ENCODE data around the gene SPACA4. TPM values are rescaled to one million over a fixed set of nuclear protein-coding genes. Genes with fewer than 3 reads are reported as not detected.

Gene SPACA4
- total and polyA plus RNA-seq, 4 donors, result 0.18 TPM; not detected in 3

DNA sequence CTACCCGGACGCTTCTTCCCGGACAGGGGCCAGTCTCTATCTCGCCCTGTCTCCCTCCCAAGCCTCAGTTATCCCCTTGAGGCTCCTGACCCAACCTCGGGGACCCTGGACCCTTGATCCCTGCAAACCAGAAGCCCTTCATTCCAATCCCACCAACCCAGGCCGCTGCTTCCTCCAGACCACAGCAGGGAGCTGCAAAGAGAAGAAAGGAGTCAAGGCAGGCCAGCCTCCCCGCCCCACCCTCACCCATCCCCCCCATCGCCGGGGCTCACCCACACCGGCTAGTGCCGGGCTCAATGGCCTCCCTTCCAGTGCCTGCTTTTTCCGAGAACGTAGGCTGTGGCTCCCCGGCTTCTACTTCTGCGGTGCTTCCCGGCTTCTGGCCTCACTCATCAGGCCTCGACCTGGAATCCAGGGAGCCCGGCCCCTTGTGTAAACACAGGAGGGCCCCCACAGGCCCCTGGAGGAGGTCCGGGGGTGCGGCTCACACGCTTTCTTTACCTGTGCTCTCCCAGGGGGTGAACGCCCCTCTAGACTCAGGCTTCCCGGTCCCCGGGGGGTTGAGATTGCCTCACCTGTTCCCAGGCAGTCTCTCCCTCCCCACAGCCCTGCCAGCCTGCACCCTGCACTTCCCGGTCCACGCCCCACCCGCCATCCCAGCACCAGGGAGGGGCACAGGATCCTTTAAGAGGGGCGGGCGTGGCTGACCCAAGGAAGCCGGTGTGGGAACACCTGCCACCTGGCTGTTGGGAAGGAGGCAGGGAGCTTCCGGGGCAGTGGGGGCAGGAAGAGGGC is 8.1 kb downstream of the SPACA4 start, which contains the start of gene FAM83E:
TSS of gene FAM83E (minus strand) at position 641 of the 795 bp plus-strand sequence. CDS start 1,704 bp downstream, outside the sequence.
- Histone ChIP-seq H3K9me3 (ENCODE audit: control insufficient read depth, low read length) (no peaks in the 10 kb centered on the region), H3K27ac (ENCODE audit: low read depth in 1 of 2, low read length in 2 of 2) (no peak within 1 kb of the TSS), H3K36me3 (ENCODE audit: control insufficient read depth in 1 of 2, insufficient read depth in 2 of 2, low read length in 1 of 2) (peaks cover 0 to 10% of the 10 kb centered on the region in 2 donors), H3K27me3 (ENCODE audit: control insufficient read depth in 1 of 2, insufficient read depth in 2 of 2, low read length in 1 of 2) (no peaks in the 10 kb centered on the region), H3K4me3 (ENCODE audit: low read length in 2 of 2) (no peak within 1 kb of the TSS), H3K4me1 (ENCODE audit: control insufficient read depth in 1 of 2, insufficient read depth in 2 of 2, low read length in 2 of 2) (no peaks in the 10 kb centered on the region)
- peak in 1 of 2 donors; percentile 77 for DNase-seq
- WGBS, 2 donors, result 54 to 55% methylated on average over 31 of the region's 31 CpGs
- ATAC-seq (ENCODE audit: low FRiP score), result no peak
- intact Hi-C loops (cut with DNase I), result no loop called here

DNA sequence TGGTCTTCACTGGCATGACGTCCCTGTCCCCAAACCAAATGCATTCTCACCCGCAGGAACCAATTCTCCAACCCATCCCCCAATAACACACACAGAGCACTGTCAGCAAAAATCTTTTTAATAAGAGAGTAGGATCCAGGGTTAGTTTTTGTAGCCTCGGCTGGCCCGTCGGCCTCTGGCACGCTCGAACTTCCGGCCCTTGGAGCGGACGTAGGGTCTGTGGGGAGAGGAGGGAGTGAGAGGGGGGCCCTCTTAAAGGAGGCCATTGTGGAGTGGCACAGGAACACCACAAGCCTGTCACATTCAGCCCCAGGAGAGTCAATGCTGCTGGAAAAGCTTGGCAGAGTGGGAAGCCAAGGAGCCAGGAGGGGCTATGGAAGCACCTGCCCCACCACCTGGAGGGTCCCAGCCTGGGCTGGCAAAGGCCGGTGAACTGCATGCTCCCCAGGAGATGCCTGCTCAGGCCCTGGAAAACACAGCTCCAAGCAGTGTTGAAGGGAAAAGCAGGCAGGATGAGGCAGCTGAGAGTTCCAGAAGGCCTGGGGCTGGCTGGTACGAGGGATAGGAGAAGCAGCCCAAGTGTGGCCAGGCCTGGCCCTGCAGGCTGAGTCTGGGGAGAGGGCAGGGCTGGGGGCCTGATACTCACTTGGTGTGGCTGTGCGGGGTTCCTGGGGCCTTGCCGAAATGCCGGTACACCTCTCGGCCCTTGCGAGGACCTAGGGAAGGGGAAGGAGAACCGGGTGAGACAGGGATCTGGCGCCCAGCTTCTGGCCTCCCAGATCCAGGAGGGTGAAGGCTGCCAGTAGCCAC is 8.9 kb downstream of the SPACA4 start:
- H3K9me3 ChIP-seq (ENCODE audit: control insufficient read depth, low read length), result no peaks in the 10 kb centered on the region
- intact Hi-C loops (cut with DNase I), result no loop called here
- H3K4me3 ChIP-seq (ENCODE audit: low read length in 2 of 2), result no peak overlapping the region
- no peaks in the 10 kb centered on the region for H3K4me1 ChIP-seq (ENCODE audit: control insufficient read depth in 1 of 2, insufficient read depth in 2 of 2, low read length in 2 of 2)
- no peaks in the 10 kb centered on the region for H3K27me3 ChIP-seq (ENCODE audit: control insufficient read depth in 1 of 2, insufficient read depth in 2 of 2, low read length in 1 of 2)
- peaks cover 0 to 10% of the 10 kb centered on the region in 2 donors for H3K36me3 ChIP-seq (ENCODE audit: control insufficient read depth in 1 of 2, insufficient read depth in 2 of 2, low read length in 1 of 2)
- DNase-seq (no peak), ATAC-seq (ENCODE audit: low FRiP score) (no peak)
- 63 to 69% methylated on average over 19 of the region's 19 CpGs for WGBS, 2 donors
- no peak overlapping the region for H3K27ac ChIP-seq (ENCODE audit: low read depth in 1 of 2, low read length in 2 of 2)

DNA sequence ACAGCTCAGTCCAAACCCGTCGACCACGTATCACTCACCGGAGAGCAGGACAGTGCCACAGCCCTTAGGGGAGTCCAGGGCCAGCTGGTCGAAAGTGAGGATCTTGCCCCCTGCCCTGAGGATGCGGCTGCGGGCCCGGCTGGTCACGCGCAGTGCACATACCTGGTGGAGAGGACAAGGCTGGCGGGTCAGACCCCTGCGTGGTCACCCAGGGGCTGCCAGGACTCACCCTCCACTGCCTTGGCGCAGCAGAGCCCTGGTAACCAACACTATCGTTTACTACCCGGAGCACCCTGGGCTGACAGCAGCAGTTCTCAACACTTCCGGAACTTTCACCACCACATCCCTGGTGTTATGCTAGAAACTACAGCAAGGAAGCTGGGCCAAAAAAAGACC is 9.5 kb downstream of the SPACA4 start:
- no peak for ATAC-seq (ENCODE audit: low FRiP score)
- Histone ChIP-seq H3K9me3 (ENCODE audit: control insufficient read depth, low read length) (no peaks in the 10 kb centered on the region), H3K27ac (ENCODE audit: low read depth in 1 of 2, low read length in 2 of 2) (no peak overlapping the region), H3K27me3 (ENCODE audit: control insufficient read depth in 1 of 2, insufficient read depth in 2 of 2, low read length in 1 of 2) (no peaks in the 10 kb centered on the region), H3K4me1 (ENCODE audit: control insufficient read depth in 1 of 2, insufficient read depth in 2 of 2, low read length in 2 of 2) (no peaks in the 10 kb centered on the region), H3K4me3 (ENCODE audit: low read length in 2 of 2) (no peak overlapping the region), H3K36me3 (ENCODE audit: control insufficient read depth in 1 of 2, insufficient read depth in 2 of 2, low read length in 1 of 2) (peaks cover 0 to 10% of the 10 kb centered on the region in 2 donors)
- intact Hi-C loops (cut with DNase I), result no loop called here
- peak in 1 of 2 donors; percentile 75 for DNase-seq
- 71 to 78% methylated on average over 16 of the region's 16 CpGs for WGBS, 2 donors

DNA sequence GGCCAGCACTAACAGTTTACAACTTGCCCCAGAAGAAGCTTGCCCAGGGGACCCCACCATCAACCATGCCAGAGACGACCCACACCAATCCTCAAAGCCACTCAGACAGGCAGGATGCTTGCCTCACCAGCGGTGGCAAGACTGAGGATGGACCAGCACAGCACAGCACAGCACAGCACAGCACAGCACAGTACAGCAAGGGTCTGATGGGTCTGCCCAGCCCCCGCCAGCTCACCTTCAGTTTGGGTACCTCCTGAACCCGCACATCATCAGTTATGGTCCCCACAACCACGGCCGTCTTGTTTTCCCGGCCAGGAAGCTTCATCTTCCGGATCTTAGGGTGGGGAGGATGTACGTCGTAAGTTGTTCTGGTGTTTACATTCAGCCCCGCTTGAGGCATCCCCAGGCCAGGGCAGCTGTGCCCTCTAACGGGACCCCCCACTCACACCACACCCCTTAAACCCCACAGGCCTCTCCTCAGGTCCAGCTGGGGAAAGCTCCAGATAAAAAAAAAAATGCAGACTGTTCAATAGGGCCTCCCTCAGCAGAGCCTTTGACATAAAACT is 10.0 kb downstream of the SPACA4 start:
- Histone ChIP-seq H3K27me3 (ENCODE audit: control insufficient read depth in 1 of 2, insufficient read depth in 2 of 2, low read length in 1 of 2) (no peaks in the 10 kb centered on the region), H3K27ac (ENCODE audit: low read depth in 1 of 2, low read length in 2 of 2) (no peak overlapping the region), H3K4me3 (ENCODE audit: low read length in 2 of 2) (no peak overlapping the region), H3K36me3 (ENCODE audit: control insufficient read depth in 1 of 2, insufficient read depth in 2 of 2, low read length in 1 of 2) (peaks cover 0 to 10% of the 10 kb centered on the region in 2 donors), H3K9me3 (ENCODE audit: control insufficient read depth, low read length) (no peaks in the 10 kb centered on the region), H3K4me1 (ENCODE audit: control insufficient read depth in 1 of 2, insufficient read depth in 2 of 2, low read length in 2 of 2) (no peaks in the 10 kb centered on the region)
- WGBS, 2 donors, result 74 to 80% methylated on average over 12 of the region's 12 CpGs
- ATAC-seq (ENCODE audit: low FRiP score) (no peak), DNase-seq (no peak)
- intact Hi-C loops (cut with DNase I), result no loop called here

DNA sequence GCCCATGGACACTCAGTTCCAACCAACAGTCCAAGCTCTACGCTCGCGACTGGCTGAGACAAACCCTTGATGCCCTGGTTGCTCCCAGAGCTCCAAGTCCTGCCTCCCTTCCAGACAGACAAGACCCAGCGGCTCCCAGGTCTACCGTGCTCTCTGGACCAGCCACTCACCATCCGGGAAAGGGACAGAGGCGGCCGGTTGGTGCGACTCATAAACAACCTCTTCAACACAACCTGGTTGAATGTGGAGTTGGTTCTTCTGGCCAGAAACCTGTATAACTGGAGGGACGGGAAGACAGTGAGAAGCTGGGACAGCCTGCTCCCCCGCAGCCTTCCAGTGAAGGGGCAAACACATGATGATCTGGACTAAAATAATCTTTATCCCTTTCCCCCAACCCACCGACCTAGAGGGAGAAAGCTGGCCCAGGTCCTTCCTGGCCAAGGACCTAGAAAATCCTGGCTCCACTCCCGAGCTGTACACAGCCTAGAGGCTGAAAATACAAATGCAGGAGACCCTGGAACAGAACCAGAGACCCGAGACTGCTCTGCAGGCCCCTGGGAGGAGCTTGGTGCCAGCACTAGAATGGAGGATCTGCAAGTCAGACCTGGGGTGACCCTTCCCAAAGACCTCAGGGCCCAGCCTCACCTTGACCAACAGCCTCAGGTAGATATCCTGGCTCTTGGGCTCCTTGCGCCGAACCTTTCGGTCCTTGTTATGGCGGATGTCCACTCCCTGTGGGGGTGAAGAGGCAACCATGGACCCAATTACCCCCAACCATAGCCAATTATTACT is 10.8 kb downstream of the SPACA4 start:
- H3K27ac ChIP-seq (ENCODE audit: low read depth in 1 of 2, low read length in 2 of 2), result no peak overlapping the region
- H3K4me3 ChIP-seq (ENCODE audit: low read length in 2 of 2), result no peak overlapping the region
- peaks cover 0 to 10% of the 10 kb centered on the region in 2 donors for H3K36me3 ChIP-seq (ENCODE audit: control insufficient read depth in 1 of 2, insufficient read depth in 2 of 2, low read length in 1 of 2)
- intact Hi-C loops (cut with DNase I), result no loop called here
- WGBS, 2 donors, result 55 to 56% methylated on average over 18 of the region's 18 CpGs
- ATAC-seq (ENCODE audit: low FRiP score) (no peak), DNase-seq (no peak)
- H3K27me3 ChIP-seq (ENCODE audit: control insufficient read depth in 1 of 2, insufficient read depth in 2 of 2, low read length in 1 of 2), result no peaks in the 10 kb centered on the region
- no peaks in the 10 kb centered on the region for H3K9me3 ChIP-seq (ENCODE audit: control insufficient read depth, low read length)
- no peaks in the 10 kb centered on the region for H3K4me1 ChIP-seq (ENCODE audit: control insufficient read depth in 1 of 2, insufficient read depth in 2 of 2, low read length in 2 of 2)

DNA sequence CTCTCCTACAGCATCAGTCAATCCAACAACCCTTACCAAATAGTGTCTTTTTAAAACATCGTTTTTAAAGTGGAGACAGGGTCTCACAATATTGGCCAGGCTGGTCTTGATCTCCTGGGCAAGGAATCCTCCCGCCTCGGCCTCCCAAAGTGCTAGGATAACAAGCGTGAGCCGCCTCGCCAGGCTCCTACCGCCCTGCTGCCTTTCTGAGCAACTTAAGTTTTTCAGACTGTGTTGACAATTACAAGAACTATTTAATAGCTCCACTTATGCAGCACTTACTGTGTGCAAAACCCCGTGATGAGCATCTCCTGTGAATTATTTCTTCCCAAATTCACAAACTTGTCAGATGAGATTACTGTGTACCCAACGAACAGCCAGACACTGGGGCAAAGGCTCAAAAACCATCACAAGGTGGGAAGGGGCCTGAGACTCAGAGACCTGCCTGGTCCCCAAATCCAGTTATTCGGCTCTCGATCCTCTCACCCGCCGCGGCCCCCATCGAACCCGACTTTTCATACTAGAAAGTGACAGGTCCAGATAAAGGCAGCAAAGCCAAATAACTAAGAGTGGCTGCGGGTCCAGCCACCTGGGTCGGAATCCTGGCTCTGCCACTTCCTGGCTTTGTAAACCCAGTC is 11.9 kb downstream of the SPACA4 start:
- intact Hi-C loops (cut with DNase I), result no loop called here
- H3K4me3 ChIP-seq (ENCODE audit: low read length in 2 of 2), result peak overlapping the region; percentile 81 to 87
- H3K4me1 ChIP-seq (ENCODE audit: control insufficient read depth in 1 of 2, insufficient read depth in 2 of 2, low read length in 2 of 2), result no peaks in the 10 kb centered on the region
- peaks cover 0 to 10% of the 10 kb centered on the region in 2 donors for H3K36me3 ChIP-seq (ENCODE audit: control insufficient read depth in 1 of 2, insufficient read depth in 2 of 2, low read length in 1 of 2)
- peak overlapping the region in 1 of 2 donors; percentile 42 for H3K27ac ChIP-seq (ENCODE audit: low read depth in 1 of 2, low read length in 2 of 2)
- ATAC-seq (ENCODE audit: low FRiP score), result no peak
- peak in 1 of 2 donors; percentile 79 for DNase-seq
- no peaks in the 10 kb centered on the region for H3K27me3 ChIP-seq (ENCODE audit: control insufficient read depth in 1 of 2, insufficient read depth in 2 of 2, low read length in 1 of 2)
- no peaks in the 10 kb centered on the region for H3K9me3 ChIP-seq (ENCODE audit: control insufficient read depth, low read length)
- 1% methylated on average over 18 of the region's 18 CpGs for WGBS, 2 donors

DNA sequence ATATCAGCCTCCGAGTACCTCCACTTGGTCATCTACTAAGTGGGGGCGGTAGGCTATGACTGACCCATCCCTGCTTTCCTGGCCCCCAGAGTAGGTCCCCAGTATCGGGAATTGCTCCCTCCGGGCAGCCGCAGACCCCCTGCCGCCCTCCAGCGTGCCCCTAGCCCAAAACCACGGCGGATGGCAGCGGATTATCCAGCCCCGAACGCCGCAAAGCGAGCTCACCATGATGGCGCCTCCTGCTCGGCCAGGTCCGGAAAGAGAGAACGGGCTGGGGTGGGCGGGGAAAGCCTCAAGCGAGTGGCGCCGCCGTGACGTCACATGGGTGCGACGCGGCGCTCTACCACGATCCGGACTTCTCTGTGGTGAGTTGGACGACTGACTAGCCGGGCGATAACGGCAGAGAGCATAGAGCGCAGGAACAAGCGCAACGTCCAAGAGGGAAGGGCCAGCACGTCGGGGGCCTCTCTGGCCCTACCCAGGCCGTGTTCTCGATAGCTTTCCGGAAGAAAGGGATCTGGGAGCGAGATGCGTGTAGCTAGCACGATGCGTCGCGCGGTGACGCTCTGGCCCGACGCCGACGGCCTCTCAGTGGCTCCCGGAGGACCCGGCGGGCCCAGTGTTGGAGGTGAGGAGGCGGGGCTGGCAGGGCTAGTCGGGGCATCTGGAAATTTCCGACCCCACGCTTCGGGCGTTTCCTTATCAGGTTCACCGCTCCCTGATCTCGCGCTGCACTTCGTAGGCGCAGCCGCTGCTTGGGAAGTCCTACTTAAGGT is 12.6 kb downstream of the SPACA4 start, which contains the start of the genes RPL18 and SPHK2:
TSS of gene RPL18 (minus strand) at position 263 of the 776 bp plus-strand sequence. CDS start at position 228, 35 bp downstream.
TSS of gene SPHK2 (plus strand) at position 591 of the 776 bp plus-strand sequence. CDS start 1,009 bp downstream, outside the sequence.
- H3K27me3 ChIP-seq (ENCODE audit: control insufficient read depth in 1 of 2, insufficient read depth in 2 of 2, low read length in 1 of 2), result no peaks in the 10 kb centered on the region
- peaks cover 0 to 10% of the 10 kb centered on the region in 2 donors for H3K36me3 ChIP-seq (ENCODE audit: control insufficient read depth in 1 of 2, insufficient read depth in 2 of 2, low read length in 1 of 2)
- 0% methylated on average over 68 to 69 of the region's 69 CpGs for WGBS, 2 donors
- peak within 1 kb of the TSS; percentile 81 to 87 for H3K4me3 ChIP-seq (ENCODE audit: low read length in 2 of 2)
- DNase-seq (peak; percentile 99), ATAC-seq (ENCODE audit: low FRiP score) (peak; percentile 95)
- H3K4me1 ChIP-seq (ENCODE audit: control insufficient read depth in 1 of 2, insufficient read depth in 2 of 2, low read length in 2 of 2), result no peaks in the 10 kb centered on the region
- intact Hi-C loops (cut with DNase I), result no loop called here
- peak within 1 kb of the TSS; percentile 50 to 92 for H3K27ac ChIP-seq (ENCODE audit: low read depth in 1 of 2, low read length in 2 of 2)
- no peaks in the 10 kb centered on the region for H3K9me3 ChIP-seq (ENCODE audit: control insufficient read depth, low read length)
